H1 (cell line): ENCODE results near the gene TTC28. TPM values are rescaled to one million over a fixed set of nuclear protein-coding genes. Genes with fewer than 3 reads are reported as not detected.

Experiments
- polyA plus RNA-seq, 7 experiments: library from polyadenylated mRNA; depleted of rRNA in 3 of 7; stranded (reverse) in 5 of 7; unstranded in 2 of 7; fragments of >200 nt in 5 of 7; fragments of 200-250 nt in 2 of 7; gene quantifications; 1 replicate in 5 of 7; 2 replicates in 1 of 7; 4 replicates in 1 of 7; pipeline versions ENCODE4 v1.2.1 to v1.2.3, GENCODE V29; 2011 to 2013; ENCODE audit warnings: missing spikeins in 2 of 7, mixed read lengths in 2 of 7
- total RNA-seq: library from RNA; stranded (reverse); fragmentation: NEBNext Ultra II Directional; extraction: Animal tissue kit (Norgen Biotek cat#: 25700); gene quantifications from 2 replicates; pipeline ENCODE4 v1.2.1, GENCODE V29; 2021
- TF ChIP-seq, protein P1 (sequence below): fragments of 300-600 bp; sonication (generic); IDR thresholded peaks from 2 replicates; pipeline ENCODE4 v1.7.1; 2012; ENCODE audit warnings: low read length, moderate library complexity, mild to moderate bottlenecking, inconsistent platforms; ENCODE audit not compliant: insufficient replicate concordance

Gene TTC28
- total and polyA plus RNA-seq, 2 of the 8 experiments (the other 6 are each of a cell fraction or from before 2014, with no cell fraction given): 2.6 to 12.6 TPM

GRCh38 chr22:28222052-28222451, 457.6 kb downstream of the TTC28 start (continued):
- TF ChIP-seq, protein P1, sequence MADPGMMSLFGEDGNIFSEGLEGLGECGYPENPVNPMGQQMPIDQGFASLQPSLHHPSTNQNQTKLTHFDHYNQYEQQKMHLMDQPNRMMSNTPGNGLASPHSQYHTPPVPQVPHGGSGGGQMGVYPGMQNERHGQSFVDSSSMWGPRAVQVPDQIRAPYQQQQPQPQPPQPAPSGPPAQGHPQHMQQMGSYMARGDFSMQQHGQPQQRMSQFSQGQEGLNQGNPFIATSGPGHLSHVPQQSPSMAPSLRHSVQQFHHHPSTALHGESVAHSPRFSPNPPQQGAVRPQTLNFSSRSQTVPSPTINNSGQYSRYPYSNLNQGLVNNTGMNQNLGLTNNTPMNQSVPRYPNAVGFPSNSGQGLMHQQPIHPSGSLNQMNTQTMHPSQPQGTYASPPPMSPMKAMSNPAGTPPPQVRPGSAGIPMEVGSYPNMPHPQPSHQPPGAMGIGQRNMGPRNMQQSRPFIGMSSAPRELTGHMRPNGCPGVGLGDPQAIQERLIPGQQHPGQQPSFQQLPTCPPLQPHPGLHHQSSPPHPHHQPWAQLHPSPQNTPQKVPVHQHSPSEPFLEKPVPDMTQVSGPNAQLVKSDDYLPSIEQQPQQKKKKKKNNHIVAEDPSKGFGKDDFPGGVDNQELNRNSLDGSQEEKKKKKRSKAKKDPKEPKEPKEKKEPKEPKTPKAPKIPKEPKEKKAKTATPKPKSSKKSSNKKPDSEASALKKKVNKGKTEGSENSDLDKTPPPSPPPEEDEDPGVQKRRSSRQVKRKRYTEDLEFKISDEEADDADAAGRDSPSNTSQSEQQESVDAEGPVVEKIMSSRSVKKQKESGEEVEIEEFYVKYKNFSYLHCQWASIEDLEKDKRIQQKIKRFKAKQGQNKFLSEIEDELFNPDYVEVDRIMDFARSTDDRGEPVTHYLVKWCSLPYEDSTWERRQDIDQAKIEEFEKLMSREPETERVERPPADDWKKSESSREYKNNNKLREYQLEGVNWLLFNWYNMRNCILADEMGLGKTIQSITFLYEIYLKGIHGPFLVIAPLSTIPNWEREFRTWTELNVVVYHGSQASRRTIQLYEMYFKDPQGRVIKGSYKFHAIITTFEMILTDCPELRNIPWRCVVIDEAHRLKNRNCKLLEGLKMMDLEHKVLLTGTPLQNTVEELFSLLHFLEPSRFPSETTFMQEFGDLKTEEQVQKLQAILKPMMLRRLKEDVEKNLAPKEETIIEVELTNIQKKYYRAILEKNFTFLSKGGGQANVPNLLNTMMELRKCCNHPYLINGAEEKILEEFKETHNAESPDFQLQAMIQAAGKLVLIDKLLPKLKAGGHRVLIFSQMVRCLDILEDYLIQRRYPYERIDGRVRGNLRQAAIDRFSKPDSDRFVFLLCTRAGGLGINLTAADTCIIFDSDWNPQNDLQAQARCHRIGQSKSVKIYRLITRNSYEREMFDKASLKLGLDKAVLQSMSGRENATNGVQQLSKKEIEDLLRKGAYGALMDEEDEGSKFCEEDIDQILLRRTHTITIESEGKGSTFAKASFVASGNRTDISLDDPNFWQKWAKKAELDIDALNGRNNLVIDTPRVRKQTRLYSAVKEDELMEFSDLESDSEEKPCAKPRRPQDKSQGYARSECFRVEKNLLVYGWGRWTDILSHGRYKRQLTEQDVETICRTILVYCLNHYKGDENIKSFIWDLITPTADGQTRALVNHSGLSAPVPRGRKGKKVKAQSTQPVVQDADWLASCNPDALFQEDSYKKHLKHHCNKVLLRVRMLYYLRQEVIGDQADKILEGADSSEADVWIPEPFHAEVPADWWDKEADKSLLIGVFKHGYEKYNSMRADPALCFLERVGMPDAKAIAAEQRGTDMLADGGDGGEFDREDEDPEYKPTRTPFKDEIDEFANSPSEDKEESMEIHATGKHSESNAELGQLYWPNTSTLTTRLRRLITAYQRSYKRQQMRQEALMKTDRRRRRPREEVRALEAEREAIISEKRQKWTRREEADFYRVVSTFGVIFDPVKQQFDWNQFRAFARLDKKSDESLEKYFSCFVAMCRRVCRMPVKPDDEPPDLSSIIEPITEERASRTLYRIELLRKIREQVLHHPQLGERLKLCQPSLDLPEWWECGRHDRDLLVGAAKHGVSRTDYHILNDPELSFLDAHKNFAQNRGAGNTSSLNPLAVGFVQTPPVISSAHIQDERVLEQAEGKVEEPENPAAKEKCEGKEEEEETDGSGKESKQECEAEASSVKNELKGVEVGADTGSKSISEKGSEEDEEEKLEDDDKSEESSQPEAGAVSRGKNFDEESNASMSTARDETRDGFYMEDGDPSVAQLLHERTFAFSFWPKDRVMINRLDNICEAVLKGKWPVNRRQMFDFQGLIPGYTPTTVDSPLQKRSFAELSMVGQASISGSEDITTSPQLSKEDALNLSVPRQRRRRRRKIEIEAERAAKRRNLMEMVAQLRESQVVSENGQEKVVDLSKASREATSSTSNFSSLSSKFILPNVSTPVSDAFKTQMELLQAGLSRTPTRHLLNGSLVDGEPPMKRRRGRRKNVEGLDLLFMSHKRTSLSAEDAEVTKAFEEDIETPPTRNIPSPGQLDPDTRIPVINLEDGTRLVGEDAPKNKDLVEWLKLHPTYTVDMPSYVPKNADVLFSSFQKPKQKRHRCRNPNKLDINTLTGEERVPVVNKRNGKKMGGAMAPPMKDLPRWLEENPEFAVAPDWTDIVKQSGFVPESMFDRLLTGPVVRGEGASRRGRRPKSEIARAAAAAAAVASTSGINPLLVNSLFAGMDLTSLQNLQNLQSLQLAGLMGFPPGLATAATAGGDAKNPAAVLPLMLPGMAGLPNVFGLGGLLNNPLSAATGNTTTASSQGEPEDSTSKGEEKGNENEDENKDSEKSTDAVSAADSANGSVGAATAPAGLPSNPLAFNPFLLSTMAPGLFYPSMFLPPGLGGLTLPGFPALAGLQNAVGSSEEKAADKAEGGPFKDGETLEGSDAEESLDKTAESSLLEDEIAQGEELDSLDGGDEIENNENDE: no peak
